ENCODE results near the gene MINDY4B.
A peak's percentile ranks its signal among the peaks of the same experiment; 100 is the strongest.

MINDY4B gene

GRCh38 chr3:150905339-150905738 is at the start of gene MINDY4B:
Gene MINDY4B, minus strand, starts transcription at chr3:150905439. Its CDS starts 0 bp downstream, at chr3:150905439.
- DNase-seq, result no peak

DNA sequence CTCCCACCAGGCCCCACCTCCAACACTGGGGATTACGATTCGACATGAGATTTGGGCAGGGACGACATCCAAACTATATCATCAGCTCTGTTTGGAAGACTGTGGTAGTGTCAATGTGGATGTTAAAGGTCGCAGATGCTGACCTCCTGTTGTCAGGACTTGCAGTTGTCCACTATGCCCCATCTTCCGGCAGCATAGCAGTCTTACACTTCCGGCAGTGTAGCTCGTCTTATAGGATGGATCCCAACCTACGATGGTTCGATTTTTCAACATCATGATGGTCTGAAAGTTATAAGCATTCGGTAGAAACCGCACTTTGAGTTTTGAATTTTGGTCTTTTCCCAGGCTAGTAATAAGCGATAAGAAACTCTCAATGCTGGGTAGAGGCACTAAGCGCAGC is 46.7 kb upstream of the MINDY4B start:
- no peak for DNase-seq

DNA sequence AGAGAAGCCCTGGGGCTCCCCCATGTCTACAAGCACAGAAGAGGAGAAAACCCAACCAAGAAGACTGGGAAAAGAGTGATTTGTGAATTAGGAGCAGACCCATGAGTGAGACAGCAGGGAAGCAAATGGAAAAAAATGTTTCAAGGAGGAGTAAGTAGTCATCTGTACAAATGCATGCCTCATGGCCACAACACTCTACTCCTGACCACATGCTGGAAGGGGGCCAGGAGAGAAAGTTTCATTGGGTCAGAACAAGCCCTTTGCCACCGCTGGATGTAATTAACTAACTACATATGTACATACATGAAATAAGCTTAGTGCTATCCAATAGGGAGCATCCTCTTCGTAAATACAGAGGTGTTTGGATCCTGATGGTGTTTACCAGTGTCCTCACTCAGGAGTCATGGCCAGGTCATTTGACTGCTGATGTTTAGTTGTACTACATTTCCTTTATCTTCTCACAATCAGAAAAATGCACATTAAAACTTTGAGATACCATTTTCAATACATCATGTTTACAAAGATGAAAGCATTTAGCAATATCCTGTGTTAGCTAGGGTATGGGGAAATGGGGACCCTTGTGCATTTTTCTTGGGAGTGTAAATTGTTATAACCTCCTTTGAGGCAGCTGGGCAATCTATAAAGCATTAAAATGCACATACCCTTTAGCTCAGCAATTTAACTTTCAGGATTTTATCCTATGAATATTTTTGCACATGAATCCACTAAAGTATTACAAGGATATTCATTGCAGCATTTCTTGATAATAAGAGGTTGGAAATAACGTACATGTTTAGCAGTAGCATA is 40.2 kb upstream of the MINDY4B start:
- DNase-seq, result no peak

- no peak for DNase-seq
These were observed 37.0 kb upstream of the MINDY4B start for GRCh38 chr3:150942221-150942620.

GRCh38 chr3:150936693-150937092 is 31.5 kb upstream of the MINDY4B start:
- no peak for DNase-seq

DNA sequence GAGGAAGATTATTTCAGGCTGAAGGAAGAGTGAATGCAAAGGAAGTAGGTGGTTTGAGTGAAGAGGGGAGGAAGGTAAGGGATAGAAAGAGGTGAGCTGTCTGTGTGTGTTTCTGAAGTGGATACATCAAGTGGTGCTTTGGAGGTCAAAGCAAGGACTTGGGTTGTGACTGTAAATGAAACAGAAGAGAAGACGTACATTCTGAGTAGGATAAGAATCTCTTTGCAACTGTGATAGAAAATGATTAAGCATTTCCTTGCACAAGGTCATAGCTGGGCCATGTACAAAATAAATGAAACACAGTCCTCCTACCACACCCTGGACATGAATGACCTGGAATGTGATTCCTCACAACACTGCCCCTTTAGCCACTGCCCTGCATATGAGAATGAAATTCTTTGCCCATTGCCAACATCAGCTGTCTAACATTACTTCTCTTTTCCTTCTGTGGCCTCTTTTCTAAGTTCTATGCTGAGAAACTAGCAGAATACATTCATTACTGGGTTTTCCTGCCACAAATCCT is 28.3 kb upstream of the MINDY4B start:
- no peak for DNase-seq

GRCh38 chr3:150931745-150932144 is 26.5 kb upstream of the MINDY4B start:
- no peak for DNase-seq

GRCh38 chr3:150930839-150931238 is 25.6 kb upstream of the MINDY4B start:
- no peak for DNase-seq

DNA sequence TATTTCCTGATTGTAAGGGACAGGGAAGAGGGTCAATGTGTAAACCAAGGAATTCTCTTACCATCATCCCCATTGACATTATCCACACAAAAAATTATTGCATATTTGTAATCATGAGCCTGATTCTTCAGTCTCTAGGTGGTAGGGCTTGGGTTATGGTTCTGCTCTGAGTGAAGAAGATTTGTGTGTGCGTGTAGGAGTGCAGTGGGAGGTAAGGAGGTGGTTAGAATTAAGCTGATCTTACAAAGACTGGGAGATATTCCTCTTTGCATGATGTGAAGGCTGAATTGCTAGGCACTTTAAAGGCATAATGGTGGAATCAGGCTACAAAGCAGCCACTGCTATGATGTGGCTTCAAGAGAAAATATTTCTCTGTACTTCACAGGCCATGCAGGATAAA is 23.0 kb upstream of the MINDY4B start:
- DNase-seq, result no peak

DNA sequence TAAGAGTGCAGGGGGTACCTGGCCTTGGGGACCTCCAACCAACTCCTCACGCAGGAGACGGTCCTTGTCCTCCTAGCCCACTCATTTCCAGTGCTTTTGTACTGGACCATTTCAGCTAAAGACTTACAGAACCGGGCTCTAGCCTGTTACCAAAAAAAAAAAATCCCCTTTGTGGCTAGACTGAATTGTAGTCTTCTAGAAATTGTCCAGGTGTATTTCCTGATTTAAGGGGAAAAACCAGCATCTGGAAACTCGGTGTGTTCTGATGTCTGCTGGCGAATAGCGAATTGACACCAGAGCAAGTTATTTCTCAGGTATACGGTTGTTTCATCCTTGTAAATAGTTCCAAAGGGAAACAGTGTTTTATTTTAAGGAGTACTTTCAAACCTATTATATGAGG is 21.1 kb upstream of the MINDY4B start:
- no peak for DNase-seq

DNA sequence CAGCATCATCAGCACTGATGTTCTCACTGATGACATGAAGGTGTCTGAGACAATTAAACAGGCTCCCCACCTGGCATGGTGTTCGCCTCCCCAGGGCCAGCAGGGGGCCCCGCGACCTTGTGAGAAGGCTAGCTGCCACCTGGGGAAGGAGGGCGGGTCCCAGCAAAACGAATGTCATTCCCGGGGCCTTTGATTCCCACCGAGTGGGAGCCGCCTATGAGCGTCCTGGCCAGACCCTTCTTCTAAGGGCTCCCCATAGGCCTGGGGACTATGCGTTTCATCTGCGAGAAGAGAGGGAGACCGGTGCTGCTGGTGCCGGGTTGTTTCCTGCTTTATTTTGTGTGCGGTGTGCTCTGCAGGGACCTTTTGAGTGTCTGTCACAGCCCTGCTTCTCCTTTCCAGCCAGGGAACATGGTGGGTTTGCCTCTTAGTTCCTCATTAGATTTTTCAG is 20.5 kb upstream of the MINDY4B start:
- DNase-seq, result peak; percentile 47

DNA sequence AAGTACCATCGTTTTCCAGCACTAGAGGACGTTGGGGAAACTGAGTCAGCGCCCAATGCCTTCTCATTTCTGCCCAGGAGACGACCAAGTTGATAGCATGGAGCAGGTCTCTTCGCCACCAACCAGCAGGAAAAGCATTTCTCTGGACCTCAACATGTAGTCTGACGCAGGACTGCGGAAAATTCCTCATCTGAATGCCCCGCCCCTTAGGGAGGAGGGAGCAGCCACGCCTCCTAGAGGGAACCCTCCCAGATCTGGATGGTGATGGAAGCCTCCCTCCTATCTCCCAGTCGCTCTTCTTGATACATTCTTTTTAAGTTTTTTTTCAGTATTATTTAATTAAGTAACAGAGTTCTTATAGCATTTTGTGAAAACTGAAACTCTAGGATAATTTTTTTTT is 17.4 kb upstream of the MINDY4B start:
- DNase-seq, result no peak

DNA sequence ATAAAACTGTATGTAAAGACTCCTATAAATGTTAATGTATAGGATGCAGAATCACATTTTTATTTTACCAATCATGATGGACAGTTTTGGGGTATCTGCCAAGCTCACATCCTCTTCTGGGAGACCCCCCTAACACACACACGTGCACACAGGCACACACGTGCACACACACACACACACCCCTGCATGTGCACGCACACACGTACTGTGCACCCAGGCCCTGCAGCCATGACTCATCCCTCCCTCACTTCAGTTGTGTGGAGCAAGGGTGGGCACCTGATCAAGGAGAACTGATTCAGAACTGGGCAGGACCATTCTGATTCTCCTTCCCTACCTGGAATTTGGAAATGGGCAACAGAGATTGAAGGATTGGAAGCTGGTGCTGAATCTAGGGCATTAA is 16.0 kb upstream of the MINDY4B start:
- DNase-seq, result no peak

- DNase-seq, result no peak
These were observed 15.0 kb upstream of the MINDY4B start for GRCh38 chr3:150920236-150920635.

- no peak for DNase-seq
These were observed 12.7 kb upstream of the MINDY4B start for GRCh38 chr3:150917951-150918350.

GRCh38 chr3:150913133-150913922 is 8.1 kb upstream of the MINDY4B start:
- no peak for DNase-seq

- DNase-seq, result no peak
These were observed 7.3 kb upstream of the MINDY4B start for GRCh38 chr3:150912501-150912900.

DNA sequence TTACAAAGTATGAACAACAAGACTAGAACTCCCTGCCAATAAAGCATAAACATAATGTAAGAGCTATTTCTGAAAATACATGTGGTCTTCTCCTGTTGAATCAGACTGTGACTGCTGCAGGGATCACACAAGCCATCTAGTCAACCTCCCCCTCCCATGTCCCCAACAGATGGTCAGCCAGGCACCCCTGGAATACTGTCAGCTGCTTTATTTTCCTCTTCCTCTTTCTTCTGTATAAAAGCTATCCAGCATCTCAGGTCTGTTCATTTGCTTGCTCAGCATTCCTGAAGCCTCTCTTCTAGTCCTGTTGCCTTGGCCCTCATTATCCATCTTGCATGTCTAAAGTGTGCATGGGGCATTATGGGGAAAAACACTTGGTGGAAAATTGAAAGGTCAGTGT is 6.5 kb upstream of the MINDY4B start:
- no peak for DNase-seq

GRCh38 chr3:150906461-150906860 is 1.2 kb upstream of the MINDY4B start:
- DNase-seq, result no peak

DNA sequence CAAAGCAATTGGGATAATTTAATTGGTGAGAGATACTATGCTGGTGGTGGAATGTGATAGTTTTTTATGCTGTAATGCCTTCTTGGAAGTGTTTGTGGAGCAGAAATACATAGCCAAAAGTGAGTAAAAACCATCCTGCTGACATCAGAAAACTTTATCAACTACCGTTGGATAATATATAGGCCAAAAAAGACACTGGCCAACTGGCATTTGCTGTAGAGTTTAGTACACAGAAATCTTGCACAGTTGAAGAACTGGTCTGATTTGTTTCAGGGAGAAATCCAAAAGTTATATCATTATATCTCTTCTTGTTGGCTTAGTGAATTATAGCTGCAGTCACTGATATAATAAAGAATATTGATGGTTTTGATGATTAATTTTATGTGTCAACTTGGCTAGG is 507 bp upstream of the MINDY4B start:
- no peak for DNase-seq

- no peak for DNase-seq
These were observed 2.3 kb downstream of the MINDY4B start for GRCh38 chr3:150902988-150903387.

GRCh38 chr3:150901793-150902192 is 3.4 kb downstream of the MINDY4B start:
- no peak for DNase-seq

GRCh38 chr3:150899141-150899540 is 6.1 kb downstream of the MINDY4B start:
- DNase-seq, result no peak

Data from NCI-H510A (cell line).